GM21786 (cell line): ENCODE measurements around the gene DCAKD.

Experiments
- ATAC-seq: cut with Tn5 transposase; IDR thresholded peaks from one replicate; pipeline ENCODE4 v1.9.1; 2021; ENCODE audit not compliant: unreplicated experiment

The DCAKD gene

GRCh38 chr17:45006927-45007461 is 44.4 kb downstream of the DCAKD start:
- ATAC-seq = no peak

GRCh38 chr17:45005700-45006099 is 45.7 kb downstream of the DCAKD start:
- no peak for ATAC-seq

GRCh38 chr17:45004388-45004787 is 47.0 kb downstream of the DCAKD start:
- ATAC-seq = no peak

- ATAC-seq = no peak
Measured at GRCh38 chr17:45003877-45004276, 47.6 kb downstream of the DCAKD start.

- ATAC-seq = no peak
Measured at GRCh38 chr17:45001310-45001709, 50.1 kb downstream of the DCAKD start.

- no peak for ATAC-seq
Measured at GRCh38 chr17:44999433-44999832, 52.0 kb downstream of the DCAKD start.

GRCh38 chr17:44998646-44999045 is 52.8 kb downstream of the DCAKD start:
- ATAC-seq = no peak

- ATAC-seq = no peak
Measured at GRCh38 chr17:44997733-44998520, 53.5 kb downstream of the DCAKD start.

GRCh38 chr17:44996304-44996703 is 55.1 kb downstream of the DCAKD start:
- no peak for ATAC-seq

GRCh38 chr17:44995436-44996001 is 55.9 kb downstream of the DCAKD start:
- no peak for ATAC-seq

GRCh38 chr17:44992242-44992939 is 59.0 kb downstream of the DCAKD start:
- no peak for ATAC-seq

GRCh38 chr17:44990994-44991393 is 60.4 kb downstream of the DCAKD start:
- no peak for ATAC-seq

- no peak for ATAC-seq
Measured at GRCh38 chr17:44989552-44990138, 61.8 kb downstream of the DCAKD start.

- ATAC-seq = no peak
Measured at GRCh38 chr17:44988044-44988942, 63.1 kb downstream of the DCAKD start.

- ATAC-seq = no peak
Measured at GRCh38 chr17:44983563-44983962, 67.9 kb downstream of the DCAKD start.

GRCh38 chr17:44982113-44982702 is 69.2 kb downstream of the DCAKD start:
- ATAC-seq = no peak

- ATAC-seq = no peak
Measured at GRCh38 chr17:44981221-44981968, 70.0 kb downstream of the DCAKD start.

GRCh38 chr17:44979426-44979995 is 71.9 kb downstream of the DCAKD start:
- ATAC-seq = no peak

- ATAC-seq = no peak
Measured at GRCh38 chr17:44978807-44979206, 72.6 kb downstream of the DCAKD start.
